Uterus (tissue), 2 donors: Measurements from ENCODE around the gene FAM241A.

ENCODE experiments used
- POLR2A ChIP-seq, 2 donors: fragments of 450-650 bp; IDR thresholded peaks; one replicate each; pipeline ENCODE4 v1.6.1; 2016; ENCODE audit warnings: antibody characterized with exemption in 2 of 2, mild to moderate bottlenecking in 1 of 2, moderate library complexity in 1 of 2
- TF ChIP-seq, protein P1 (sequence below), 4 experiments: fragments of 200-600 bp in 2 of 4; fragments of 450-650 bp in 2 of 4; sonication (generic) in 2 of 4; IDR thresholded peaks; one replicate each; pipeline ENCODE4 v1.5.1; 2016 to 2019; ENCODE audit warnings: antibody characterized with exemption in 4 of 4, mild to moderate bottlenecking in 2 of 4, moderate library complexity in 1 of 4

GRCh38 chr4:112102875-112103370 is 42.3 kb upstream of the FAM241A start:
- TF ChIP-seq, protein P1, sequence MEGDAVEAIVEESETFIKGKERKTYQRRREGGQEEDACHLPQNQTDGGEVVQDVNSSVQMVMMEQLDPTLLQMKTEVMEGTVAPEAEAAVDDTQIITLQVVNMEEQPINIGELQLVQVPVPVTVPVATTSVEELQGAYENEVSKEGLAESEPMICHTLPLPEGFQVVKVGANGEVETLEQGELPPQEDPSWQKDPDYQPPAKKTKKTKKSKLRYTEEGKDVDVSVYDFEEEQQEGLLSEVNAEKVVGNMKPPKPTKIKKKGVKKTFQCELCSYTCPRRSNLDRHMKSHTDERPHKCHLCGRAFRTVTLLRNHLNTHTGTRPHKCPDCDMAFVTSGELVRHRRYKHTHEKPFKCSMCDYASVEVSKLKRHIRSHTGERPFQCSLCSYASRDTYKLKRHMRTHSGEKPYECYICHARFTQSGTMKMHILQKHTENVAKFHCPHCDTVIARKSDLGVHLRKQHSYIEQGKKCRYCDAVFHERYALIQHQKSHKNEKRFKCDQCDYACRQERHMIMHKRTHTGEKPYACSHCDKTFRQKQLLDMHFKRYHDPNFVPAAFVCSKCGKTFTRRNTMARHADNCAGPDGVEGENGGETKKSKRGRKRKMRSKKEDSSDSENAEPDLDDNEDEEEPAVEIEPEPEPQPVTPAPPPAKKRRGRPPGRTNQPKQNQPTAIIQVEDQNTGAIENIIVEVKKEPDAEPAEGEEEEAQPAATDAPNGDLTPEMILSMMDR (IDR thresholded peaks at IDR 0.05), result no peak
- no peak for TF ChIP-seq POLR2A (IDR thresholded peaks at IDR 0.05)
